HG03432 (cell line): Measurements from ENCODE around the gene COLEC12.

Source experiments
- ATAC-seq: cut with Tn5 transposase; IDR thresholded peaks from one replicate; pipeline ENCODE4 v1.9.1; 2021; ENCODE audit warnings: mild to moderate bottlenecking, moderate library complexity; ENCODE audit not compliant: unreplicated experiment

The COLEC12 gene

GRCh38 chr18:448116-448790 lies 52.2 kb downstream of the COLEC12 start:
- ATAC-seq: no peak

- ATAC-seq: no peak
Observed at GRCh38 chr18:446941-447560, 53.5 kb downstream of the COLEC12 start.

- ATAC-seq: no peak
Observed at GRCh38 chr18:445055-445454, 55.4 kb downstream of the COLEC12 start.

GRCh38 chr18:438571-438970 lies 61.9 kb downstream of the COLEC12 start:
- ATAC-seq: no peak

- ATAC-seq: no peak
Observed at GRCh38 chr18:435940-436339, 64.6 kb downstream of the COLEC12 start.

- no peak for ATAC-seq
Observed at GRCh38 chr18:434410-434809, 66.1 kb downstream of the COLEC12 start.

GRCh38 chr18:433960-434359 lies 66.5 kb downstream of the COLEC12 start:
- ATAC-seq: no peak

- no peak for ATAC-seq
Observed at GRCh38 chr18:433298-433697, 67.2 kb downstream of the COLEC12 start.

GRCh38 chr18:432791-433190 lies 67.7 kb downstream of the COLEC12 start:
- ATAC-seq: no peak

- ATAC-seq: no peak
Observed at GRCh38 chr18:429030-429429, 71.5 kb downstream of the COLEC12 start.

GRCh38 chr18:427005-427404 lies 73.5 kb downstream of the COLEC12 start:
- ATAC-seq: peak; percentile 38

GRCh38 chr18:425106-425745 lies 75.3 kb downstream of the COLEC12 start:
- no peak for ATAC-seq

- no peak for ATAC-seq
Observed at GRCh38 chr18:424668-425067, 75.8 kb downstream of the COLEC12 start.

- ATAC-seq: no peak
Observed at GRCh38 chr18:424071-424661, 76.3 kb downstream of the COLEC12 start.

- ATAC-seq: no peak
Observed at GRCh38 chr18:422966-423365, 77.5 kb downstream of the COLEC12 start.

- no peak for ATAC-seq
Observed at GRCh38 chr18:421247-422155, 79.0 kb downstream of the COLEC12 start.

- ATAC-seq: no peak
Observed at GRCh38 chr18:420661-421246, 79.7 kb downstream of the COLEC12 start.

- ATAC-seq: no peak
Observed at GRCh38 chr18:419541-420175, 80.8 kb downstream of the COLEC12 start.

GRCh38 chr18:417495-417894 lies 83.0 kb downstream of the COLEC12 start:
- ATAC-seq: no peak

GRCh38 chr18:416930-417329 lies 83.6 kb downstream of the COLEC12 start:
- no peak for ATAC-seq
